Measurements from ENCODE around the gene DYNLRB1. TPM values are rescaled to one million over a fixed set of nuclear protein-coding genes. Genes with fewer than 3 reads are reported as not detected.
"Not testable (repeated sequence)": the region's sequence is repeated elsewhere in the genome, so short reads cannot be mapped to it uniquely, and the experiment has no call there.

DYNLRB1 gene
- total RNA-seq, 1 donor from 2014 or later, result 200 TPM

DNA sequence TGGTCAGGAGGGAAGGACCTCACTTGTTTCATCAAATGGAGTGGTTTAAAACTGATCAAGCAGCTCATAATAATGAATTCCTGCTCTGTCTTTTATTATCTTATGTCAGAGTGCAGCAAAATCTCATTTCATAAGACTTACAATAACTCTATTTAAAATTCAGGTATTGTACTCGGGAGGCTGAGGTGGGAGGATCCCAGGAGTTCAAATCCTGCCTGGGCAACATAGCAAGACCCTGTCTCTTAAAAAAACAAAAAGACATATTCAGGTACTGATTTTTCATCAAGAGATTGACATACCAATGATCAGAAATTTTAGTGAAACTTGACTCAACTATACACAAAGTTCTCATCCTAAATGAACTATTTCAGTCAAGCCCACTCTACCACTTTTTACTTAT, 5.6 kb upstream of the DYNLRB1 start:
- no peak for DNase-seq (ENCODE audit: extremely low read depth, low read depth, low spot score)

- no peak for DNase-seq (ENCODE audit: extremely low read depth, low read depth, low spot score)
These were observed 4.3 kb upstream of the DYNLRB1 start for GRCh38 chr20:34511891-34512265.

DNA sequence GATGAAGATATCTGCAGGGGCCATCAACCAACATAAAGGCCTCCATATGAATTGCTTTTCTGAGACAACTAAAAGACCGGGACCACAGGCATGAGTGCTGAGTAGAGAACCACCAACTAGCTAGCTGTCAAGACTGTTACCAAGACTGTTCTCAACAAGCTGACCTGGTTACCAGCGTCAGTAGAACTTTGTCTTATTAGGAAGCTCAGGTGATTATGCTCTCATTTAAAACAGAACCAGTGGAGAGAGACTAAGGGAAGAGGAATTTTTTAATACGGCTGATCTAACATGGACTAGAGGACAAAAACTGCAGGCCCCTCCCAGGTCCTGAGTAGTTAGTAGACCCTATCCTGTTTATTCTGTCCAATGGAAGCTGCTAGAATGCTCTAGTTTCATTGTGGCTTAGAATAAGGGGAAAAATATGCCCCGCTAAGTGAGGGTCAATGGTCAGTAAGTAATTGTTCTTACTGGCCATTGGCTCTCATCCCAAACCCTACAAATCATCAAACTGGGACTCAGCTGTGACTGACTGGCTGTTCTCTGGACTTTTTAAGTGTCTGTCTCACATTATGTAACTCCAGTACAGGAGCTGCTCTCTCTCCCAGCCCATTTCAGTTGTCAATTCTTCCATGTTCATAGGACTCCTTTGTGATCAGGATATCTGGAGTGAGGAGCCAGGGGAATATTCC, 3.8 kb upstream of the DYNLRB1 start:
- DNase-seq (ENCODE audit: extremely low read depth, low read depth, low spot score), result no peak

DNA sequence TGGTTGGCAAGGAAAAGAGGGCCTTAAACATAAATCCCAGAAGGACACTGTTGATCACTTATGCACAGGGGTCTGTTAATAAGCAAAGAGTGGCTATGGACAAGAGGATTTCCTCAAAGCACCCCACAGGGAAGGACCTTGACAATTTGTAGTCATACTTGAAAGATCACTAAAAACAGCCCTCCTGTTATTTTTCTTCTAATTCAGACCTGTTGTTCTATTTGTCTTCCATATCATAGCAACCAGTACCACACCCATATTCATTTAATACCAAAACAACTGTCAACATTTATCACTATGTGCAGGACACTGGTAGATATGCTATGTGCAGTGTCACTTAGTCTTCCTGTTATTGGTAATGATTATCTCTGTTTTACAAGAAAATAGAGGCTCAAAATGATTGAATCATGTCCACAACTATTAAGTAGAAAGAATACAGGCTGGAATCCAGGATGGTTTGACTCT, 3.2 kb upstream of the DYNLRB1 start:
- DNase-seq (ENCODE audit: extremely low read depth, low read depth, low spot score), result no peak

DNA sequence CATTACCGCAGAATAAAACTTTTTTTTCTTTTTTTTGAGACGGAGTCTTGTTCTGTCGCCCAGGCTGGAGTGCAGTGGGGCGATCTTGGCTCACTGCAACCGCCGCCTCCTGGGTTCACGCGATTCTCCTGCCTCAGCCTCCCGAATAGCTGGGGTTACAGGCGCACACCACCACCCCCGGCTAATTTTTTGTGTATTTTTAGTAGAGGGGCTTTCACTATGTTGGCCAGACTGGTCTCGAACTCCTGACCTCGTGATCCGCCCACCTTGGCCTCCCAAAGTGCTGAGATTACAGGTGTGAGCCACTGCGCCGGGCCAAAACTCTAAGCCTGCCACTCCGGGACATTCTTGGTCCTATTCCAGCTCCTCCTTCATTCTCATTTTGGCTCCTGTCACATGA, 2.2 kb upstream of the DYNLRB1 start:
- not testable (repeated sequence) for DNase-seq (ENCODE audit: extremely low read depth, low read depth, low spot score)

DNA sequence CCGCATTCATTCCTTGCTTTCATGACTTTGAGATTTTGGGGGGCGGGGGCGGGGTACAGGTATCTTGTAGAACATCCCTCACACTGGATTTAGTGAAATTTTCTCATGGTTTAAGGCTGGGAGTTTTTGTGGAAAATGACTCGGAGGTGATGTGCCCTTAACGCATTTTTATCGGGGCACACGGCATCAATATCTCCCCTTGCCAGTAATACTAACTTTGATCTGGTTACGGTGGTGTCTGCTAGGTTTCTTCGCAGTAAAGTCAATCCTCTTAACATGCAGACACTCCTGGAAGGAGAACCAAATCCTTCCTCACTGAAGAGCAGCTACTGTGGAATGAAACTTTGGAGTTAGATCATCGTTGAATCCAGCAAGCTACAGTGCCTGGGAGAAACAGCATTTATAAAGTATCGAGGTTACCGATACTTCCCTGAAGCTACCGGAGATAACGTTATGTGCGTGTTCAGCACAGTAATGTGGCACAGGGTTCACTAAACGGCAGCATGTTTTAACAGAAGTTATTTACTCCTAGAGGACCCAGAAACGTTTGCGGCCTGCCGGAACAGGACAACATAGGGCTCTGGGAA, 1.2 kb upstream of the DYNLRB1 start:
- no peak for DNase-seq (ENCODE audit: extremely low read depth, low read depth, low spot score)

GRCh38 chr20:34515484-34516246, 557 bp upstream of the DYNLRB1 start:
- no peak for DNase-seq (ENCODE audit: extremely low read depth, low read depth, low spot score)

GRCh38 chr20:34517114-34517505, 888 bp downstream of the DYNLRB1 start:
- no peak for DNase-seq (ENCODE audit: extremely low read depth, low read depth, low spot score)

DNA sequence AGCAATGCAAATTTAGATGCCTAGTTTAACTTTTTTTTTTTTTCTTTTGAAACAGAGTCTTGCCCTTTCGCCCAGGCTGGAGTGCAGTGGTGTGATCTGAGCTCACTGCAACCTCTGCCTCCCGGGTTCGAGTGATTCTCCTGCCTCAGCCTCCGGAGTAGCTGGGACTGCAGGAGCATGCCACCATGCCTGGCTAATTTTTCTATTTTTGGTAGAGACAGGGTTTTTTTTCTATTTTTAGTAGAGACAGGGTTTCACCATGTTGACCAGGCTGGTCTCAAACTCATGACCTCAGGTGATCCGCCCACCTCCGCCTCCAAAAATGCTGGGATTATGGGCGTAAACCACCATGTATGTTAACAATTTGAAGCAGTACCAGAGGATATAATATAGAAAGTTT, 2.6 kb downstream of the DYNLRB1 start:
- DNase-seq (ENCODE audit: extremely low read depth, low read depth, low spot score), result not testable (repeated sequence)

DNA sequence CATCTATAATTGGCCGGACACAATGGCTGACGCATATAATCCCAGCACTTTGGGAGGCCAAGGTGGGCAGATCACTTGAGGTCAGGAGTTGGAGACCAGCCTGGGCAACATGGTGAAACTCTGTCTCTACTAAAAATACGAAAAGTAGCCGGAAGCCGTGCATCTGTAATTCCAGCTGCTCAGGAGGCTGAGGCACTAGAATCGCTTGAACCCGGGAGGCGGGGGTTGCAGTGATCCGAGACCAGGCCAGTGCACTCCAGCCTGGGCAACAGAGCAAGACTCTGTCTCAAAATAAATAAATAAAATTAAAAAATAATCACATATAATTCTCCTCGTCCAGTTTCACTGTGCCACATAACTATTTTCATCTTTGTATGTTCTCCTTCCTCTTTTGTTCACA, 3.6 kb downstream of the DYNLRB1 start:
- DNase-seq (ENCODE audit: extremely low read depth, low read depth, low spot score), result not testable (repeated sequence)

GRCh38 chr20:34522969-34523871, 7.0 kb downstream of the DYNLRB1 start:
- DNase-seq (ENCODE audit: extremely low read depth, low read depth, low spot score), result no peak

DNA sequence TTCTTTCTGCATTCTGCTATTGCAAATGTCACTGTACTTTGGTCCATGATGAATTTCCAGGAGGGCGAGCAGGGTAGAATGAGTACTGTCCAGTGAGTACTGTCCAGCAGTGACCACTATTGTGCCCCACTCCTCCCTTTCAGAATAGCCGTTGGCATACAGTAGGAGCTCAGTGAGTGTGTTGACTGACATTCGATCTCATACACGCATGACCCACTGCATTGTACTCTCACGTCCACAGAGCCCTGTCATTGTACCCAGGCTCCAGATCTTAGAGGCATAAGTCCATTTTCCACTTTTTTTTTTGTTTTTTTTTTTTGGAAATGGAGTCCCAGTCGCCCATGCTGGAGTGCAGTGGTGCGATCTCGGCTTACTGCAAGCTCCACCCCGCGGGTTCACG, 8.2 kb downstream of the DYNLRB1 start:
- DNase-seq (ENCODE audit: extremely low read depth, low read depth, low spot score), result no peak

DNA sequence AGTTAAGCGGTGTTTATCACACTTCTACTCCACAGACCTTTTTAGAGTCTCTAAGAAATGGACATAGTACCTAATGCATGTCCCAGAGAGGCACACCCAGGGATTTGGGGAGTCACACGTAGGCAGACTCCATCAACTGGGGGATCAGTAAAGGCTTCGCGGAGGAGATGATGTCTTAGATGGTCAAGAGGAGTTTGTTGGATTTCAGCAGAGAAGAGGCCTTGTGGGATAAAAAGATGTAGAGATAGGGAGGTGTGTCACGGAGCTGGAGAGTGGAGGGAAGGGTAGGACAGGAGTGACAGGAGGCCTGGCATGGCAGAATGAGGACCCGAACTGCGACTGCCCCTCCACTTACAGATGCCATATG, 9.1 kb downstream of the DYNLRB1 start:
- DNase-seq (ENCODE audit: extremely low read depth, low read depth, low spot score), result no peak

- peak; percentile 88 for DNase-seq (ENCODE audit: extremely low read depth, low read depth, low spot score)
These were observed 9.6 kb downstream of the DYNLRB1 start for GRCh38 chr20:34525709-34526416.

DNA sequence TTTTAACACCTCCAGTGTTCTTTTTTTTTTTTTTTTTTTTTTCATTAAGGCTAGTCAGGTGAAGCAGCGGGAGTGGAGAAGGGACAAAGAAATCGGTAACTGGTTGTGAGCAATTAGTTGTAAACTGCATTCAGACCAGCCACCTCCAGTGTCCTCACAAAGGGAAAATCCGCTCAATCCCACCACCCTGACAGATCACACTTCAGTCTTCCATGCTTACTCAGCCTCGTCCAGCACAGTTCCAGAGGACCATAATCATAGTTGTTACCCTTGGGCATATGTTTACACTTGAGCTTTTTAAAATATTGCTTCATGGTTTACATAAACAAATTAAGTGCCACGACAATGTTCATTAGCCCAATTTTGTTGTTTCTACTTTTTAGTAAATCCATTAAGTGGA, 10.2 kb downstream of the DYNLRB1 start:
- DNase-seq (ENCODE audit: extremely low read depth, low read depth, low spot score), result no peak

DNA sequence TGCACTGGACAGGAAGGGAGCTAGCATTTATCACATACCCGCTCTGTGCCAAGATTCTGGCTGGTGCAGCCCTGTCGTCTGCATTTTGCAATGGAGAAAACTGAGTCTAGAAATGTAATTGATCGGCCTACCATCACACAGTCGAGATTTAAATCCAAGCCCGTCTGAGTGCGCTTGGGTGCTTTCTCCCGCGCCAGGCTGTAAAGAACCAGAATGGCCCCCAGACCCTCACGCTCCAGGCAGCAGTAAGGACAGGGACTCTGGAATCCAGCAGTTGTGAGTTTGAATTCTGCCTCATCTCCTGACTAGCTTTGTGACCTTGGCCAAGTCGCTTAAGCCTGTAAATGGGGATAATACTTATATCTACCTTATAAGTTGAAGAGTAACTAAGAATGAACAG, 10.8 kb downstream of the DYNLRB1 start:
- DNase-seq (ENCODE audit: extremely low read depth, low read depth, low spot score), result no peak

- DNase-seq (ENCODE audit: extremely low read depth, low read depth, low spot score), result no peak
These were observed 12.7 kb downstream of the DYNLRB1 start for GRCh38 chr20:34528921-34529297.

GRCh38 chr20:34529742-34530141, 13.5 kb downstream of the DYNLRB1 start:
- DNase-seq (ENCODE audit: extremely low read depth, low read depth, low spot score), result no peak

- no peak for DNase-seq (ENCODE audit: extremely low read depth, low read depth, low spot score)
These were observed 14.1 kb downstream of the DYNLRB1 start for GRCh38 chr20:34530342-34530741.

DNA sequence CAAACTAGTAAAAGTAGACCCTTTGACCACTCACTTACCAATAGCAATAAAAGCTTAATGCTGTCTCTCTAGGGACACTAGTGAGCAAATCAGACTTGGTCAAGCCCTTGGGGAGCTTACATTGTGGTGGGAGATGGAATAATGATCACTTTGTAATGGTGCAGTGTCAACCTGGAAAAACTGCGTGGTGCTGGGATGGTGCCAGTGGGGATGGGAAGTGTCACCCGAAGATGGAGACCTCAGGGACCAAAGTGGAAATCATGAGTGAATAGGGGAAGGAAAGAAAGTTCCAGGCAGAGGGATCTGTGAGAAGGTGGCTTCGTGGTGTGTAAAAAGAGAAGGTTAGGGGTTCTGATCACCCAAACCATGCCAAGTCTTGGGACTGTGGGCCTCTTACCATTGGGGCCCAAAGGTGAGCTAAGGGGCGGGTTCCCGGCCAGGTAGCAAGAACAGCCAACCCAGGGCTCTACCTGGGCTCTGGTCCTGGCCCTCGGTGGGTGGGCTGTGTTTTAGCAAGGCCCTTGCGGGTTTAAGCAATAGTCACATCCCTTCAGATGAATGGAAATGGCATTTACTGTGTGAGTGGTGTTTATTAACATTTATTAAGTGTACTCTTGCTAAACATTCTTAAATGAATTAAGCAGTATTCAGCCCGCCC, 15.5 kb downstream of the DYNLRB1 start:
- DNase-seq (ENCODE audit: extremely low read depth, low read depth, low spot score), result no peak
